Measurements from ENCODE around the gene SHMT1. TPM values are rescaled to one million over a fixed set of nuclear protein-coding genes. Genes with fewer than 3 reads are reported as not detected.
"Not testable (repeated sequence)": the region's sequence is repeated elsewhere in the genome, so short reads cannot be mapped to it uniquely, and the experiment has no call there.

Gene SHMT1
- total RNA-seq, 1 donor from 2014 or later, result 6.4 TPM

DNA sequence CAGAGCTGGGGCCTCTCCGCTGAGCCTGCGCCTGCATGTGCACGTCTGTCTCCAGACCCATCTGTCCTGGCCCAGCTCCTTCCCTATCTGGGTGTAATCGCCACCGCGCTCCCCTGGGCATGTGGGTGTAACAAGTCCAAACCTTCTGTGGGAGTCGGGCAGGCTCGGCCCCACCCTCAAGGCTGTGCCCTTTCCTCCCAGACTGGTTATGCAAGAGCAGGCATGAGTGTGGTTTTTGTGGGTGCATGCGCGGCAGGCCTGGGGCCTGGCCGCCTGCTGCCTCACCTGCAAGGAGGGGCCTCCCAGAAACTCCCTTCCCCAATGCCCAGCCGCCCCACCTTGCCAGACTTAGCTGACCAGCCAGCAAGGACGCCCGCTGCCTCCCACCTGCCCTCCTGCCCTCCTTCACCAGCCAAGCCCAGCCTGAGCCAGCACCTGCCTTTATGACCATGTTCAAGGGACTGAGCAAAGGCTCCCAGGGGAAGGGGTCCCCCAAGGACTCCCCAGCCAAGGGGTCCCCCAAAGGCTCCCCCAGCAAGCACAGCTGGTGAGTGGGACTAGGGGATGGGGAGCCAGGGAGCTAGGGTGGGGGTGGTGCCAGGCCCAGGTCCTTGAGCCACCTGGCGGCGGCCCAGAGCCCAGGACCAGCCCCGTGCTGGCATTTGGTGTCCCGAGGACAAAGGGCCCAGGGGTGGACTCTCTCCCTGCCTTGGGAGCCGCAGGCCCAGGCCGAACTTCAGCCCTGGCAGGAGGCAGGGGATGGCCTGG is 14.3 kb upstream of the SHMT1 start, which contains the start of gene EVPLL:
TSS of gene EVPLL (plus strand) at position 342 of the 768 bp plus-strand sequence. CDS start 3,160 bp downstream, outside the sequence.
- Histone ChIP-seq H3K27me3 (ENCODE audit: insufficient read depth, low read length) (no peaks in the 10 kb centered on the region), H3K4me3 (ENCODE audit: insufficient read depth, low read depth, low read length) (no peak within 1 kb of the TSS), H3K9me3 (ENCODE audit: insufficient read depth, low read depth, low read length) (no peaks in the 10 kb centered on the region), H3K79me2 (ENCODE audit: insufficient read depth, low read length) (no peaks in the 10 kb centered on the region), H3K27ac (ENCODE audit: low read depth, low read length) (no peak within 1 kb of the TSS), H3K4me1 (ENCODE audit: insufficient read depth, low read length) (no peaks in the 10 kb centered on the region), H3K4me2 (ENCODE audit: low read length) (no peak within 1 kb of the TSS), H2AFZ (ENCODE audit: low read depth, low read length) (no peak within 1 kb of the TSS), H3K9ac (ENCODE audit: low read length) (no peak within 1 kb of the TSS), H4K20me1 (ENCODE audit: insufficient read depth, low read length) (no peaks in the 10 kb centered on the region), H3K36me3 (ENCODE audit: insufficient read depth, low read length) (no peaks in the 10 kb centered on the region)
- Mint-ChIP-seq H3K4me3 (ENCODE audit: unreplicated experiment) (no peak within 1 kb of the TSS), H3K4me1 (ENCODE audit: low read depth, unreplicated experiment) (no peaks in the 10 kb centered on the region), H3K27ac (ENCODE audit: unreplicated experiment) (no peak within 1 kb of the TSS), H3K9me3 (ENCODE audit: unreplicated experiment) (peaks cover 4% of the 10 kb centered on the region), H3K27me3 (ENCODE audit: low read depth, unreplicated experiment) (peaks cover 6% of the 10 kb centered on the region), H3K36me3 (ENCODE audit: low read depth, unreplicated experiment) (no peaks in the 10 kb centered on the region)
- TF ChIP-seq, protein P1, sequence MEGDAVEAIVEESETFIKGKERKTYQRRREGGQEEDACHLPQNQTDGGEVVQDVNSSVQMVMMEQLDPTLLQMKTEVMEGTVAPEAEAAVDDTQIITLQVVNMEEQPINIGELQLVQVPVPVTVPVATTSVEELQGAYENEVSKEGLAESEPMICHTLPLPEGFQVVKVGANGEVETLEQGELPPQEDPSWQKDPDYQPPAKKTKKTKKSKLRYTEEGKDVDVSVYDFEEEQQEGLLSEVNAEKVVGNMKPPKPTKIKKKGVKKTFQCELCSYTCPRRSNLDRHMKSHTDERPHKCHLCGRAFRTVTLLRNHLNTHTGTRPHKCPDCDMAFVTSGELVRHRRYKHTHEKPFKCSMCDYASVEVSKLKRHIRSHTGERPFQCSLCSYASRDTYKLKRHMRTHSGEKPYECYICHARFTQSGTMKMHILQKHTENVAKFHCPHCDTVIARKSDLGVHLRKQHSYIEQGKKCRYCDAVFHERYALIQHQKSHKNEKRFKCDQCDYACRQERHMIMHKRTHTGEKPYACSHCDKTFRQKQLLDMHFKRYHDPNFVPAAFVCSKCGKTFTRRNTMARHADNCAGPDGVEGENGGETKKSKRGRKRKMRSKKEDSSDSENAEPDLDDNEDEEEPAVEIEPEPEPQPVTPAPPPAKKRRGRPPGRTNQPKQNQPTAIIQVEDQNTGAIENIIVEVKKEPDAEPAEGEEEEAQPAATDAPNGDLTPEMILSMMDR (IDR thresholded peaks at IDR 0.05; ENCODE audit: insufficient read depth, low read depth, low read length), result no peak
- no peak for TF ChIP-seq EZH2 (IDR thresholded peaks at IDR 0.05; ENCODE audit: insufficient read depth, low read length)
- DNase-seq (ENCODE audit: low read depth), result no peak
- FAIRE-seq, result no peak

DNA sequence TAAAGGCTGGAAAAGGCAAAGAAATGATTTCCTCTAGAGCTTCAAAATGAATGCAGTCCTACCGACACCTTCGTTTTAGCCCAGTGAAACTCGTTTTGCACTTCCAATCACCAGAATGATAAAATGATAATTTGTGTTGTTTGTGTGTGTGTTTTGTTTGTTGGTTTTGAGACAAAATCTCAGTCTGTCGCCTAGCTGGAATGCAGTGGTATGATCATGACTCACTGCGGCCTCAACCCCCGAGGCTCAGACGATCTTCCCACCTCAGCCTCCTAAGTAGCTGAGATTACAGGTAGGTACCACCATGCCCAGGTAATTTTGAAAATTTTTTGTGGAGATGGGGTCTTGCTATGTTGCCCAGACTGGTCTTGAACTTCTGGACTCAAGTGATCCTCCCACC is 10.9 kb upstream of the SHMT1 start:
- no peak overlapping the region for H3K27ac Mint-ChIP-seq (ENCODE audit: unreplicated experiment)
- Histone ChIP-seq H3K4me3 (ENCODE audit: insufficient read depth, low read depth, low read length) (no peak overlapping the region), H3K27ac (ENCODE audit: low read depth, low read length) (no peak overlapping the region), H4K20me1 (ENCODE audit: insufficient read depth, low read length) (no peaks in the 10 kb centered on the region), H3K36me3 (ENCODE audit: insufficient read depth, low read length) (no peaks in the 10 kb centered on the region), H3K9me3 (ENCODE audit: insufficient read depth, low read depth, low read length) (no peaks in the 10 kb centered on the region), H3K27me3 (ENCODE audit: insufficient read depth, low read length) (no peaks in the 10 kb centered on the region), H3K4me1 (ENCODE audit: insufficient read depth, low read length) (no peaks in the 10 kb centered on the region), H3K79me2 (ENCODE audit: insufficient read depth, low read length) (no peaks in the 10 kb centered on the region), H3K9ac (ENCODE audit: low read length) (no peak overlapping the region), H3K4me2 (ENCODE audit: low read length) (no peak overlapping the region), H2AFZ (ENCODE audit: low read depth, low read length) (no peak overlapping the region)
- no peak for DNase-seq (ENCODE audit: low read depth)
- H3K27me3 Mint-ChIP-seq (ENCODE audit: low read depth, unreplicated experiment), result peaks cover 17% of the 10 kb centered on the region
- no peaks in the 10 kb centered on the region for H3K36me3 Mint-ChIP-seq (ENCODE audit: low read depth, unreplicated experiment)
- TF ChIP-seq EZH2 (IDR thresholded peaks at IDR 0.05; ENCODE audit: insufficient read depth, low read length), result no peak
- TF ChIP-seq, protein P1 (IDR thresholded peaks at IDR 0.05; ENCODE audit: insufficient read depth, low read depth, low read length), result no peak
- H3K4me1 Mint-ChIP-seq (ENCODE audit: low read depth, unreplicated experiment), result no peaks in the 10 kb centered on the region
- no peak for FAIRE-seq
- no peak overlapping the region for H3K4me3 Mint-ChIP-seq (ENCODE audit: unreplicated experiment)
- H3K9me3 Mint-ChIP-seq (ENCODE audit: unreplicated experiment), result peaks cover 4% of the 10 kb centered on the region

DNA sequence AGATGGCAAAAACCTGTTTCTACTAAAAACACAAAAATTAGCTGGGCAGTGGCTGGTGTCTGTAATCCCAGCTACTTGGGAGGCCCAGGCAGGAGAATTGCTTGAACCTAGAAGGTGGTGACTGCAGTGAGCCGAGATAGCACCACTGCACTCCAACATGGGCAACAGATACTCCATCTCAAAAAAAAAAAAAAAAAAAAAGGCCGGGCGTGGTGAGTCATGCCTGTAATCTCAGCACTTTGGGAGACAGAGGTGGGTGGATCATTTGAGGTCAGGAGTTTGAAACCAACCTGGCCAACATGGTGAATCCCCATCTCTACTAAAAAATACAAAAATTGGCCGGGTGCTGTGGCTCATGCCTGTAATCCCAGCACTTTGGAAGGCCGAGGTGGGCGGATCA is 9.8 kb upstream of the SHMT1 start:
- not testable (repeated sequence) for H3K27ac Mint-ChIP-seq (ENCODE audit: unreplicated experiment); H3K36me3 Mint-ChIP-seq (ENCODE audit: low read depth, unreplicated experiment)

More for the DNA sequence above, 9.8 kb upstream of the SHMT1 start:
- H3K27me3 Mint-ChIP-seq (ENCODE audit: low read depth, unreplicated experiment), result peaks cover 17% of the 10 kb centered on the region
- not testable (repeated sequence) for H3K27me3 ChIP-seq (ENCODE audit: insufficient read depth, low read length); DNase-seq (ENCODE audit: low read depth); H3K79me2 ChIP-seq (ENCODE audit: insufficient read depth, low read length); H3K4me2 ChIP-seq (ENCODE audit: low read length); H3K4me3 ChIP-seq (ENCODE audit: insufficient read depth, low read depth, low read length); H3K9me3 Mint-ChIP-seq (ENCODE audit: unreplicated experiment); H3K4me1 ChIP-seq (ENCODE audit: insufficient read depth, low read length); H3K27ac ChIP-seq (ENCODE audit: low read depth, low read length); H3K36me3 ChIP-seq (ENCODE audit: insufficient read depth, low read length); FAIRE-seq; H2AFZ ChIP-seq (ENCODE audit: low read depth, low read length); H3K4me1 Mint-ChIP-seq (ENCODE audit: low read depth, unreplicated experiment); H4K20me1 ChIP-seq (ENCODE audit: insufficient read depth, low read length); H3K4me3 Mint-ChIP-seq (ENCODE audit: unreplicated experiment); H3K9me3 ChIP-seq (ENCODE audit: insufficient read depth, low read depth, low read length); H3K9ac ChIP-seq (ENCODE audit: low read length)

Data from astrocyte (in vitro differentiated cells and primary cell).